NCI-H187 (cell line): ENCODE measurements around the gene KCNQ4.

Experiments
- DNase-seq, 2 experiments: peaks; one replicate each; lab custom pipeline; 2025; lab: John Stamatoyannopoulos, UW

KCNQ4 gene

GRCh38 chr1:40795811-40796586, 12.4 kb downstream of the KCNQ4 start:
- no peak for DNase-seq

- DNase-seq: no peak
Measured at GRCh38 chr1:40796939-40797667, 13.5 kb downstream of the KCNQ4 start.

GRCh38 chr1:40797668-40798010, 14.1 kb downstream of the KCNQ4 start:
- no peak for DNase-seq

- DNase-seq: no peak
Measured at GRCh38 chr1:40798366-40799281, 15.0 kb downstream of the KCNQ4 start.

- no peak for DNase-seq
Measured at GRCh38 chr1:40799351-40799867, 15.8 kb downstream of the KCNQ4 start.

- DNase-seq: no peak
Measured at GRCh38 chr1:40801742-40802077, 18.1 kb downstream of the KCNQ4 start.

- DNase-seq: peak; percentile 20 to 82
Measured at GRCh38 chr1:40802078-40802741, 18.6 kb downstream of the KCNQ4 start.

- DNase-seq: no peak
Measured at GRCh38 chr1:40802742-40803113, 19.1 kb downstream of the KCNQ4 start.

GRCh38 chr1:40803447-40803846, 19.9 kb downstream of the KCNQ4 start:
- DNase-seq: no peak

GRCh38 chr1:40803902-40804301, 20.3 kb downstream of the KCNQ4 start:
- no peak for DNase-seq

GRCh38 chr1:40806240-40806639, 22.7 kb downstream of the KCNQ4 start:
- no peak for DNase-seq

GRCh38 chr1:40806731-40807695, 23.4 kb downstream of the KCNQ4 start:
- no peak for DNase-seq

- DNase-seq: no peak
Measured at GRCh38 chr1:40808002-40808401, 24.4 kb downstream of the KCNQ4 start.

- no peak for DNase-seq
Measured at GRCh38 chr1:40808444-40808843, 24.9 kb downstream of the KCNQ4 start.

GRCh38 chr1:40808909-40809308, 25.3 kb downstream of the KCNQ4 start:
- DNase-seq: no peak

- DNase-seq: no peak
Measured at GRCh38 chr1:40810927-40811326, 27.3 kb downstream of the KCNQ4 start.

- no peak for DNase-seq
Measured at GRCh38 chr1:40815420-40815819, 31.8 kb downstream of the KCNQ4 start.

- no peak for DNase-seq
Measured at GRCh38 chr1:40817791-40818263, 34.2 kb downstream of the KCNQ4 start.

- DNase-seq: no peak
Measured at GRCh38 chr1:40818264-40818961, 34.8 kb downstream of the KCNQ4 start.

- no peak for DNase-seq
Measured at GRCh38 chr1:40819101-40819500, 35.5 kb downstream of the KCNQ4 start.
